Effector memory CD4-positive, alpha-beta T cell (primary cell): Measurements from ENCODE around the gene JUN.

Experiments
- DNase-seq, 3 donors: peaks; one replicate each; pipeline ENCODE4 v3.0.0-alpha.2; 2020
- H3K27ac ChIP-seq: 2 replicates; pipeline ENCODE4 v1.7.0; 2013; ENCODE audit warnings: mild to moderate bottlenecking, low read length, moderate library complexity; ENCODE audit not compliant: insufficient read depth, poor library complexity, severe bottlenecking
- H3K27me3 ChIP-seq: replicated peaks from 2 replicates; pipeline ENCODE4 v1.7.0; 2013; ENCODE audit warnings: mild to moderate bottlenecking, low read length; ENCODE audit not compliant: insufficient read depth, control insufficient read depth, poor library complexity, severe bottlenecking
- H3K36me3 ChIP-seq: 2 replicates; pipeline ENCODE4 v1.7.0; 2013; ENCODE audit warnings: mild to moderate bottlenecking, low read length, moderate library complexity; ENCODE audit not compliant: control insufficient read depth, insufficient read depth
- H3K4me1 ChIP-seq: 2 replicates; pipeline ENCODE4 v1.7.0; 2013; ENCODE audit warnings: low read length, mild to moderate bottlenecking; ENCODE audit not compliant: control insufficient read depth, insufficient read depth, poor library complexity, severe bottlenecking
- H3K4me3 ChIP-seq: 2 replicates; pipeline ENCODE4 v1.7.0; 2013; ENCODE audit warnings: low read length, low read depth, mild to moderate bottlenecking; ENCODE audit not compliant: insufficient read depth, poor library complexity, severe bottlenecking
- H3K9me3 ChIP-seq: 2 replicates; pipeline ENCODE4 v1.7.0; 2013; ENCODE audit warnings: mild to moderate bottlenecking, low read length, moderate library complexity; ENCODE audit not compliant: control insufficient read depth

Gene JUN

GRCh38 chr1:58816747-58817221, 32.9 kb upstream of the JUN start:
- peak overlapping the region; percentile 79 for H3K4me3 ChIP-seq
- no peaks in the 10 kb centered on the region for H3K36me3 ChIP-seq
- no peak for DNase-seq
- H3K27me3 ChIP-seq: no peaks in the 10 kb centered on the region
- peaks cover 37% of the 10 kb centered on the region for H3K4me1 ChIP-seq
- no peaks in the 10 kb centered on the region for H3K9me3 ChIP-seq
- peak overlapping the region; percentile 76 for H3K27ac ChIP-seq

- peaks cover 37% of the 10 kb centered on the region for H3K4me1 ChIP-seq
- H3K27ac ChIP-seq: peak overlapping the region; percentile 76
- peak; percentile 70 to 73 (median 71) for DNase-seq
- no peaks in the 10 kb centered on the region for H3K9me3 ChIP-seq
- H3K27me3 ChIP-seq: no peaks in the 10 kb centered on the region
- H3K36me3 ChIP-seq: no peaks in the 10 kb centered on the region
- H3K4me3 ChIP-seq: peak overlapping the region; percentile 79
These were observed 32.4 kb upstream of the JUN start for GRCh38 chr1:58816072-58816746.

- H3K4me1 ChIP-seq: peaks cover 37% of the 10 kb centered on the region
- DNase-seq: no peak
These were observed 31.8 kb upstream of the JUN start for GRCh38 chr1:58815686-58816071.

GRCh38 chr1:58815069-58815685, 31.3 kb upstream of the JUN start:
- Histone ChIP-seq H3K4me3 (peak overlapping the region; percentile 79), H3K27me3 (no peaks in the 10 kb centered on the region), H3K4me1 (peaks cover 37% of the 10 kb centered on the region), H3K9me3 (no peaks in the 10 kb centered on the region), H3K27ac (peak overlapping the region; percentile 76), H3K36me3 (no peaks in the 10 kb centered on the region)
- DNase-seq: peak; percentile 39 to 58 (median 58)

More at GRCh38 chr1:58815686-58816071, 31.8 kb upstream of the JUN start:
- Histone ChIP-seq H3K27me3 (no peaks in the 10 kb centered on the region), H3K9me3 (no peaks in the 10 kb centered on the region), H3K36me3 (no peaks in the 10 kb centered on the region), H3K27ac (peak overlapping the region; percentile 76), H3K4me3 (peak overlapping the region; percentile 79)

GRCh38 chr1:58814251-58815068, 30.6 kb upstream of the JUN start:
- Histone ChIP-seq H3K4me3 (peak overlapping the region; percentile 79), H3K36me3 (no peaks in the 10 kb centered on the region), H3K27me3 (no peaks in the 10 kb centered on the region), H3K4me1 (peaks cover 37% of the 10 kb centered on the region), H3K27ac (peak overlapping the region; percentile 76), H3K9me3 (no peaks in the 10 kb centered on the region)
- no peak for DNase-seq

GRCh38 chr1:58813801-58814200, 30.0 kb upstream of the JUN start:
- Histone ChIP-seq H3K36me3 (no peaks in the 10 kb centered on the region), H3K27ac (peak overlapping the region; percentile 65), H3K4me1 (peaks cover 37% of the 10 kb centered on the region), H3K9me3 (no peaks in the 10 kb centered on the region), H3K27me3 (no peaks in the 10 kb centered on the region), H3K4me3 (no peak overlapping the region)
- no peak for DNase-seq

- Histone ChIP-seq H3K27me3 (no peaks in the 10 kb centered on the region), H3K4me1 (peaks cover 37% of the 10 kb centered on the region), H3K36me3 (no peaks in the 10 kb centered on the region), H3K4me3 (no peak overlapping the region), H3K9me3 (no peaks in the 10 kb centered on the region), H3K27ac (peak overlapping the region; percentile 65)
- no peak for DNase-seq
These were observed 29.5 kb upstream of the JUN start for GRCh38 chr1:58813361-58813760.

GRCh38 chr1:58812926-58813325, 29.1 kb upstream of the JUN start:
- Histone ChIP-seq H3K27me3 (no peaks in the 10 kb centered on the region), H3K4me1 (peaks cover 37% of the 10 kb centered on the region), H3K9me3 (no peaks in the 10 kb centered on the region), H3K27ac (peak overlapping the region; percentile 65), H3K4me3 (no peak overlapping the region), H3K36me3 (no peaks in the 10 kb centered on the region)
- peak; percentile 66 to 71 (median 68) for DNase-seq

- peaks cover 37% of the 10 kb centered on the region for H3K4me1 ChIP-seq
- H3K36me3 ChIP-seq: no peaks in the 10 kb centered on the region
- H3K27me3 ChIP-seq: no peaks in the 10 kb centered on the region
- no peak overlapping the region for H3K4me3 ChIP-seq
- peak overlapping the region; percentile 65 for H3K27ac ChIP-seq
- no peaks in the 10 kb centered on the region for H3K9me3 ChIP-seq
- no peak for DNase-seq
These were observed 28.6 kb upstream of the JUN start for GRCh38 chr1:58812468-58812867.

- DNase-seq: no peak
- H3K36me3 ChIP-seq: no peaks in the 10 kb centered on the region
- no peaks in the 10 kb centered on the region for H3K9me3 ChIP-seq
- H3K4me3 ChIP-seq: no peak overlapping the region
- no peak overlapping the region for H3K27ac ChIP-seq
- H3K27me3 ChIP-seq: no peaks in the 10 kb centered on the region
- peaks cover 31% of the 10 kb centered on the region for H3K4me1 ChIP-seq
These were observed 27.5 kb upstream of the JUN start for GRCh38 chr1:58811303-58811702.
